Measurements from ENCODE around the gene ZNF45. TPM values are rescaled to one million over a fixed set of nuclear protein-coding genes. Genes with fewer than 3 reads are reported as not detected.

Gene ZNF45
- total and polyA plus RNA-seq, 2 donors (not counting 3 experiments of a cell fraction or from before 2014, with no cell fraction given) = 6.1 to 10.8 TPM

DNA sequence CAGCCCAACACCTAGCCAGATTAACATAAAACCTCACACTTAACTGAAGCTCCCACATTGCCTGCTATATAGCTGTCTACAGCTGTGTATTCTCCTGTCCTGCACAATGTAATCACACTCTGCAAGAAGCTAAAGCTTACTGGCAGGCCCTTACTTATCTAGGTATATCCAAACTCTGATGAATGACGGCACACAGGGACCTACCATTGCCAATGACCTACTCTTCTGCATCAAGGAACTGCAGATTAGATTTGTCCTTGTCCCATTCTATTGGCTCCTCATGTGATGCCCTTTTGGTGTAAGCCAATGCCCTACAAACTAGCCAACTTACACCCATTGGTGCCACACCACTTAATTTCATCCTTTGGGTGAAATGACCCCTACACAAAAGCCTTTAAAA lies 26.4 kb downstream of the ZNF45 start:
- peaks cover 9% of the 10 kb centered on the region for H3K9me3 ChIP-seq (replicated peaks; ENCODE audit: control insufficient read depth, insufficient read depth, low read length)
- ChIA-PET POLR2A (no interaction called here), CTCF (no interaction called here)
- intact Hi-C loops (cut with micrococcal nuclease) (no loop called here), dilution Hi-C loops (cut with MboI; ENCODE audit: extremely low pct_ligation_motif_present, low sequenced_read_pairs) (no loop called here)
- H3K27ac ChIP-seq (ENCODE audit: insufficient read depth, low read depth, low read length) = no peak overlapping the region
- no peak overlapping the region for H3K4me3 ChIP-seq (replicated peaks in 1 of 3; ENCODE audit: insufficient read depth in 1 of 3, low read depth in 1 of 3, low read length in 3 of 3)
- H3K27me3 ChIP-seq (ENCODE audit: control insufficient read depth in 2 of 2, insufficient read depth in 2 of 2, low read length in 2 of 2) = no peaks in the 10 kb centered on the region
- peaks cover 0 to 2% of the 10 kb centered on the region in 2 experiments for H3K36me3 ChIP-seq (ENCODE audit: control insufficient read depth in 2 of 2, extremely low read depth in 1 of 2, insufficient read depth in 2 of 2, low read length in 2 of 2)
- H3K4me1 ChIP-seq (ENCODE audit: control insufficient read depth, extremely low read depth, insufficient read depth, low read length) = no peaks in the 10 kb centered on the region
- no peak overlapping the region for H3K4me2 ChIP-seq (ENCODE audit: insufficient read depth, low read length)
- H3K79me2 ChIP-seq (ENCODE audit: control insufficient read depth, insufficient read depth, low read length) = no peaks in the 10 kb centered on the region
- no peak overlapping the region for H2AFZ ChIP-seq (ENCODE audit: low read depth, low read length)
- no peaks in the 10 kb centered on the region for H4K20me1 ChIP-seq (replicated peaks; ENCODE audit: control insufficient read depth, extremely low read depth, insufficient read depth, low read length)
- TF ChIP-seq GATA2 (IDR thresholded peaks at IDR 0.05; ENCODE audit: insufficient read depth, insufficient read length, low read depth, low read length) (no peak), EZH2 (IDR thresholded peaks at IDR 0.05; ENCODE audit: borderline replicate concordance, low read depth, low read length, severe bottlenecking) (no peak), POLR2AphosphoS5 (IDR thresholded peaks at IDR 0.05; ENCODE audit: insufficient read depth, low read depth, low read length) (no peak), FOS (IDR thresholded peaks at IDR 0.05; ENCODE audit: borderline replicate concordance, insufficient read depth, low read length) (no peak), POLR2A (IDR thresholded peaks at IDR 0.05; ENCODE audit: low read depth, low read length) (no peak), MYC (IDR thresholded peaks at IDR 0.05; ENCODE audit: low read depth, low read length) (no peak), JUN (IDR thresholded peaks at IDR 0.05; ENCODE audit: borderline replicate concordance, insufficient read depth, insufficient read length, low read depth) (no peak)
- TF ChIP-seq, protein P1, sequence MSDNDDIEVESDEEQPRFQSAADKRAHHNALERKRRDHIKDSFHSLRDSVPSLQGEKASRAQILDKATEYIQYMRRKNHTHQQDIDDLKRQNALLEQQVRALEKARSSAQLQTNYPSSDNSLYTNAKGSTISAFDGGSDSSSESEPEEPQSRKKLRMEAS (IDR thresholded peaks at IDR 0.05; ENCODE audit: insufficient read depth, insufficient read length) = no peak
- TF ChIP-seq, protein P2, sequence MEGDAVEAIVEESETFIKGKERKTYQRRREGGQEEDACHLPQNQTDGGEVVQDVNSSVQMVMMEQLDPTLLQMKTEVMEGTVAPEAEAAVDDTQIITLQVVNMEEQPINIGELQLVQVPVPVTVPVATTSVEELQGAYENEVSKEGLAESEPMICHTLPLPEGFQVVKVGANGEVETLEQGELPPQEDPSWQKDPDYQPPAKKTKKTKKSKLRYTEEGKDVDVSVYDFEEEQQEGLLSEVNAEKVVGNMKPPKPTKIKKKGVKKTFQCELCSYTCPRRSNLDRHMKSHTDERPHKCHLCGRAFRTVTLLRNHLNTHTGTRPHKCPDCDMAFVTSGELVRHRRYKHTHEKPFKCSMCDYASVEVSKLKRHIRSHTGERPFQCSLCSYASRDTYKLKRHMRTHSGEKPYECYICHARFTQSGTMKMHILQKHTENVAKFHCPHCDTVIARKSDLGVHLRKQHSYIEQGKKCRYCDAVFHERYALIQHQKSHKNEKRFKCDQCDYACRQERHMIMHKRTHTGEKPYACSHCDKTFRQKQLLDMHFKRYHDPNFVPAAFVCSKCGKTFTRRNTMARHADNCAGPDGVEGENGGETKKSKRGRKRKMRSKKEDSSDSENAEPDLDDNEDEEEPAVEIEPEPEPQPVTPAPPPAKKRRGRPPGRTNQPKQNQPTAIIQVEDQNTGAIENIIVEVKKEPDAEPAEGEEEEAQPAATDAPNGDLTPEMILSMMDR (IDR thresholded peaks at IDR 0.05; ENCODE audit: extremely low read depth in 1 of 2, insufficient read depth in 1 of 2, low read depth in 1 of 2, low read length in 2 of 2) = no peak
- no TSS peak for BruUV-seq (replicated peaks)
- no peaks in the 10 kb centered on the region for H3K9me1 ChIP-seq (replicated peaks; ENCODE audit: control insufficient read depth, extremely low read depth, insufficient read depth, low read length)
- H3K9ac ChIP-seq (replicated peaks; ENCODE audit: extremely low read depth, insufficient read depth, low read length) = no peak overlapping the region
- FAIRE-seq (no peak), DNase-seq (ENCODE audit: low read depth, low spot score) (no peak)
